Activated T-cell treated with anti-CD3 and anti-CD28 coated beads, Interleukin-2, amount 50 U/mL, for 48 hours (primary cell): ENCODE measurements around the gene FERMT2.
"Not testable (repeated sequence)": the region's sequence is repeated elsewhere in the genome, so short reads cannot be mapped to it uniquely, and the experiment has no call there.

Source experiments
- DNase-seq, 2 experiments: peaks; one replicate each; pipeline ENCODE4 v3.0.0-alpha.2; 2020

The FERMT2 gene

GRCh38 chr14:52937869-52938268 is 13.0 kb downstream of the FERMT2 start:
- no peak for DNase-seq

GRCh38 chr14:52937306-52937705 is 13.5 kb downstream of the FERMT2 start:
- no peak for DNase-seq

- no peak for DNase-seq
Observed at GRCh38 chr14:52936437-52936836, 14.4 kb downstream of the FERMT2 start.

- no peak for DNase-seq
Observed at GRCh38 chr14:52935833-52936232, 15.0 kb downstream of the FERMT2 start.

GRCh38 chr14:52934762-52935161 is 16.1 kb downstream of the FERMT2 start:
- DNase-seq, result no peak

GRCh38 chr14:52929192-52929807 is 21.6 kb downstream of the FERMT2 start:
- no peak for DNase-seq

GRCh38 chr14:52926953-52927352 is 23.9 kb downstream of the FERMT2 start:
- DNase-seq, result no peak

DNA sequence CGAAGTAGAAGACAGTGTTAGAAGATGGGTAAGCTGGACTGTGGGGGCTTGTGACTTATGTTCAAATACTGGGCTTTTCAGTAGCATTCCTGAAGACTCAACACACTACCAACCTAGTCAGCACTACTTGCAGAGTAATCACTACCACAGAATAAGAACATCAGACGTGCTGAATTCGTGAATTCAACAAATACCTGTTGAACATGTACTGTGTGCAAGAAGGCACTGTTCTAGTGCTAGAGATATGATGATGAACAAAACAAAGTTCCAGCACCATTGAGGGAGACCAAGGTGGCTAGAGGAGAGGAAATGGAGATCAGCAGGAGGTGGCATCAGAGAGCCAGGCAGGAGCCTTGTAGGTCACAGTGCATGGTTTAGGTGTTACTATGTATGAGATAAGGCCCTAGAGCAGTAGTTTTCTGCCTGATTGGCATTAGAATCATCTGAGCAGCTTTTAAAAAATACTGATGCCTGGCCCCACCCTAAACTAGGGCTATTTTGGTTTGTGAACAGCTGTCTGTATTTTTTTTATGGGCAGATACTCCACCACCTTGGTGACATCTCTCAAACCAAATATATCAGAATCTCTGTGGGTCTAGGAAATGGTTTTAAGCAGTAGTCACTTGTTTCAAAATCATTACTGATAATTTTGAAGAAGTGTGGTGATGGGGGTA is 26.8 kb downstream of the FERMT2 start:
- no peak for DNase-seq

DNA sequence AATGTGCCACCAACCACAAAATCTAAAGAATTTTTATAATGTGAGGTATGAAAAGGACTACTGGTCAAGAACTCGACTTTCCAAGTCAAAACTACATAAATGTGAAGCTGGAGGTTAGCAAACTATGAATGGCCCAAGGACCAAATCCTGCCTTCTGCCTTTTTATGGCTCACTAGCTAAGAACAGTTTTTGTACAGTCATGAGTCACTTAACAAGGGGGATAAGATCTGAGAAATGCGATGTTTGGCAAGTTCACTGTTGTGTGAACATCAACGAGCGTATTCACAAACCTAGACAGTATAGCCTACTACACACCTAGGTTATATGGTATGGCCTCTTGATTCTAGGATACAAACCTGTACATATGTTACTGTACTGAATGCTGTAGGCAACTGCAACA is 28.2 kb downstream of the FERMT2 start:
- no peak for DNase-seq

DNA sequence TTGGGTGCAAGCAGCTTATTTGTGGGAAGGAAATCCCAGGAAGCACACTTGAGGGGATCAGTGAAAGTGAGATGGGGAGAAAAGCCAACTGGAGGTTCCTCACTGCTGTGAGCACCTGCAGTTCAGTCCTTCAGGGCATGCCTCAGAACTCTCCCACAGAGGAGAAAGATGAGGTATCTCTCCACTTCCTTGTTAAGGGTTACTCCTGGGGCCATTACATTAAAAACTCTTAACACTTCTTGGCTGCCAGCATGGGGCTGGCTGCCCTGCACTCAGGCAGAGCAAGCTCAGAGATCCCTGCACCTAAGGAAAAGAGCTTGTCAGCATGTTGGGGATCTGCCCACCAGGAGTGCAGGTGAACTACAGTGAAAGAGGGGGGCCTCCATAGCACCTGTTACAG is 28.8 kb downstream of the FERMT2 start:
- no peak for DNase-seq

DNA sequence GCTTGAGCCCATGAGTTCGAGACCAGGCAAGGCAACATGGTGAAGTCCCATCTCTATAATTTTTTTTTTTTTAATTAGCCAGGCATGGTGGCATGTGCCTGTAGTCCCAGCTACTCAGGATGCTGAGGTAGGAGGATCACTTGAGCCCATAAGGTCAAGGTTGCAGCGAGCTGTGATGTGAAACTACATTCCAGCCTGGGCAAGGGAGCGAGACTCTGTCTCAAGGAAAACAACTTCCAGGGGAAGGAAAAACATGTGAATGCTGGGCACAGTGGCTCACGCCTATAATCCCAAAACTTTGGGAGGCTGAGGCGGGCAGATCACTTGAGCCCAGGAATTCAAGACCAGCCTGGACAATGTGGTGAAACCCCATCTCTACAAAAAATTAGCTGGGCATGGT is 30.4 kb downstream of the FERMT2 start:
- DNase-seq, result not testable (repeated sequence)

- DNase-seq, result no peak
Observed at GRCh38 chr14:52919971-52920370, 30.9 kb downstream of the FERMT2 start.

- no peak for DNase-seq
Observed at GRCh38 chr14:52918486-52918885, 32.4 kb downstream of the FERMT2 start.

DNA sequence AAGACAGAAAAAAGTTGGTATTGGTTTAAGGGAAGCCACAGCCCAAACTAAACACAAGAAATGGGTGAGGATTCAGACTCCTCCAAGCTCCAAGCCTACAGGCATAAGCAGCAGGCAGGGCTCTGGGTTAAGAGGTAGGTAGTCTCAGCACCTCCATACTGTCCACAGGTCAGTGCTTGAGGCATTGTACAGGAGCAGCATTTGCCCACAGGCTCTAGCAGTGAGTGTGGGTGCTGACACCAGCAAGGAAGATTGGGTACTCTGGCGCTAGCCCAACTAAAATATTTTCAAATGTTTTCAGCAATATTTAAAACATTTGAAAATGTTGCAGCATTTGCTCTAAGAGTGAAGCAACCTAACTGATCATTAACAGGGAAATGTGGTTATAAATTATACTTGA is 33.1 kb downstream of the FERMT2 start:
- peak in 1 of 2 experiments; percentile 16 for DNase-seq

DNA sequence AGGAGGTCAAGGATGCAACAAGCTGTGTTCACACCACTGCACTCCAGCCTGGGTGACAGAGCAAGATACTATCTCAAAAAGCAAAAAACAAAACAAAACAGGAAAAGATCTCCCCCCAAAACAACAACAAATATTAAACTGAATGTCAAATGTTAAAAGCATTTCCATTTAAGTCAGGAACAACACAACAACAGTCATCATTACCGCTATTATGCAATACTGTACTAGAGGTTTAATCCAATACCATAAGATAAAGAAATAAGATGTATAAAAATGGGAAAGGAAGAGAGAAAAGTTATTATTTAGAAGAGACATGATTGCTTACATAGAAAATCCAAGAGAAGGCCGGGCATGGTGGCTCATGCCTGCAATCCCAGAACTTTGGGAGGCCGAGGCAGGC is 36.6 kb downstream of the FERMT2 start:
- no peak for DNase-seq

DNA sequence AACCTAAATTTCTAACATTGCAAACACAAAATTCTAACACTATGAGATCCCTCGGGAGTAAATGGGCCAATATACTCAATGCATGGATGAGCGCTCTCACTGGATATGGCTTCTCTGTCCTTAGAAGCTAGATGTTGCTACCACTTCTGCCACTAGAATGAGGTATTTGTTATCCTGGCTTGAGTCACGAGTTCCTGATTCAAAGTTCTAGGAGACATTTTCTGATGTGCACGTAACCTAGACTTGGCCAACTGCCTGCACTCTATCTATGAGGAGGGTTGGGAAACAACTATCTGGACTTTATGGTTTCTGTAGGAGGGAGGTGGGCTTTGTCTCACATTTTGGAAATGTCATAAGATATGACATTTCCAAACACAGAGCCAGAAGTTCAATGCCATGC is 37.6 kb downstream of the FERMT2 start:
- no peak for DNase-seq

GRCh38 chr14:52911904-52912303 is 38.9 kb downstream of the FERMT2 start:
- no peak for DNase-seq

GRCh38 chr14:52910572-52910971 is 40.3 kb downstream of the FERMT2 start:
- no peak for DNase-seq

DNA sequence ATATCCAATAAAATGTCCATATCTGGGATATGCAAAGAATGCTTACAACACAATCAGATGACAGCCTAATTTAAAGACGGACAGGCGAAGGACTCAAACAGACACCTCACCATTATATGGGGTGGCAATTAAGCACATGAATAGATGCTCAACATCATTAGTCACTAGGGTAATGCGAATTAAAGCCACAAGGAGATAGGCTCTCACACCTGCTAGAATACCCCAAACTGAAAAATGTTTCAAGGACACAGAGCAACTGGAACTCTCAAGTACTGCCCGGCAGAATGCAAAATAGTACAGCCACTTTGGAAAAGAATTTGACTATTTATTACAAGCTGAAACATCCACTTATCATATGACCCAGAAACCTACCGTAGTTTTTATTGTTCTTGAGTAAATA is 42.9 kb downstream of the FERMT2 start:
- DNase-seq, result no peak

DNA sequence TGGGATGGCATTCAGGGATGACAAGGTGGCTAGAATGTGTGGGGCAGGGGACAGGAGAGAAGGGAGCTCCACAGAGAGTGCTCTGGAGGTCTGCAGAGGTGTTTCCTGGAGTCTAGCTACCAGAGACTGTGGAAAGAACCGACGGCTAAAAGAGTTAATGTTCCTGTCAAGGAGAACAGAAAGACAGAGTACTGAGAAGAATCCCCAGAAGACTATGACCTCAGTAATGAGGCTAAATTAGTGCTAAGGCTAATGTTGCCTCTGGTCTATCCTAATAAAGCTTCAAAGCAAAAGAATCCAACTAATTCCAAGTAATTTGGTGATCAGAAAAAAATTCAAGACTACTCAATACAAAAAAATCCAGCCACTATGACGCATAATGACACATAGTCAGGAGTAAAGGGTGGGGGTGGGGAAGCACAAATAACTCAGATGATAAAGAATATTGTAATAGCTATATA is 44.7 kb downstream of the FERMT2 start:
- no peak for DNase-seq

DNA sequence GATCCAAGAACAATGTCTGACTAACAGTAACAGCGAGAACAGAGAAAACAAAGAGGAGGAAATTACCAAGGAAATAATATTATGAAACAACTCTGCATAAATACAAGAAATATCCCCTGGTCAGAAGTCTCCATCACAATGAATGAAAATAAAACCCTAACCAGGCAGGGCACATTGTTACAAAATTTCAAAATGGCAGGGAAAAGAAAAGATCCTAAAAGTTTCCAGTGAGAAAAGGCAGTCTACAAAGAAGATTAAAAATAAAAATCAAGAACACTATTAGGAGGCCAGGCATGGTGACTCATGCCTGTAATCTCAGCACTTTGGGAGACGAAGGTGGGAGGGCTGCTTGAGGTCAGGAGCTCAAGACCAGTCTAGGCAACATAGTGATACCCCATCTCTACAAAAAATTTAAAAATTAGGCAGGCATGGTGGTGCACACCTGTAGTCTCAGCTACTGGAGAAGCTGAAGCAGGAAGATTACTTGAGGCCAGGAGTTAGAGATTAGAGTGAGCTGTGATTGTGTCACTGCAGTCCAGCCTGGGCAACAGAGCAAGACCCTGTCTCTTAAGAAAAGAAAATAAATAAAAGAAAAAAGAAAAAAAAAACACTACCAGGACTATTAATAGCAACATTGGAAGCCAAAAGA is 47.8 kb downstream of the FERMT2 start:
- DNase-seq, result no peak

GRCh38 chr14:52901357-52901980 is 49.4 kb downstream of the FERMT2 start:
- no peak for DNase-seq

DNA sequence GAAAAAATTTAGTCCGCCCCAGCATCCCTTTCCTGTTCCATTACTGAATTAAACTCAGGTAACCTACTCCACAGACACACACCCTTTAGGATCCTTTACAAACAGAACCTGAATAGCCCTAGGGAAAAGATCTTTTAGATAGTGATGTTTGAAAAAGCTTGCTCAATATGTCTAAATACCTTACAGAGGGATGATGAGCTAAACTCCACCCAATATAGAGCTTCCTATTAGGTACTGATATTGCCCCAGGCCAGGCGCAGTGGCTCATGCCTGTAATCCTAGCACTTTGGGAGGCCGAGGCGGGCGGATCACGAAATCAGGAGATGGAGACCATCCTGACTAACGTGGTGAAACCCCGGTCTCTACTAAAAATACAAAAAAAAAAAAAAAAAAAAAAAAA is 50.1 kb downstream of the FERMT2 start:
- DNase-seq, result no peak

DNA sequence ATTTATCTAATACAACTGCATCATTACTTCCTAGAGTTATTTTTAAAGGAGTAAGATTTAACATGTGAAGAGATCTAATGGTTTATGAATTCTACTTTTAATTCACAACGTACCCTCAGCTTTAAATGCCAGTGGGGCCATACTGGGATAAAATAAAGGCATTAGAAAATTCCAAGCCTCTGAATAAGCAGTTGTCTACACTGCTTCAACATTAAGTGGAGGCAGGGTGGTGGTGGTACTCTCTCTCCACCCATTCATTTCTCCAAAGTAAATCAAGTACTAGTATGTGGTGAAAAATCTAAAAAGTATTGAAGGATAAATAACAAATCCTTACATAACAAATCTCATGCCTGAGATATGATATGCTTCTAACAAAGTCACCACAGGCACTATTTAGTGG is 52.4 kb downstream of the FERMT2 start:
- DNase-seq, result no peak
